Endothelial cell of umbilical vein (primary cell): ENCODE results near the gene CLIC6. TPM values are rescaled to one million over a fixed set of nuclear protein-coding genes. Genes with fewer than 3 reads are reported as not detected.

Experiments used
- BruUV-seq: library from RNA; stranded (reverse); fragments of 400-500 nt; replicated peaks from 2 replicates; lab custom pipeline; 2021; lab: Mats Ljungman, UMichigan
- CTCF ChIA-PET: fragments of 300-600, 350-600 bp; sonication (Branson Sonifier 250); formaldehyde crosslinking; loops from one replicate; lab custom pipeline; 2021; ENCODE audit warnings: antibody characterized with exemption, inconsistent platforms; lab: Charles Lee
- POLR2A ChIA-PET: fragments of 300-600, 350-600 bp; sonication (Branson Sonifier 250); formaldehyde crosslinking; loops from one replicate; lab custom pipeline; 2021; ENCODE audit warnings: antibody characterized with exemption, inconsistent platforms; lab: Charles Lee
- DNase-seq: peaks from one replicate; pipeline ENCODE4 v3.0.0-alpha.2; 2011; ENCODE audit warnings: low read depth, low spot score
- FAIRE-seq: peaks from 2 replicates; lab custom pipeline; 2011; peaks lifted over from hg19 to GRCh38; lab: Jason Lieb, UNC
- H2AFZ ChIP-seq: 2 replicates; pipeline ENCODE4 v1.6.0; 2012; ENCODE audit warnings: low read depth, low read length, control low read depth, inconsistent platforms
- H3K27ac ChIP-seq: 2 replicates; pipeline ENCODE4 v1.5.1; 2011; ENCODE audit warnings: low read depth, mild to moderate bottlenecking, control low read depth, low read length, moderate library complexity; ENCODE audit not compliant: insufficient read depth
- H3K27me3 ChIP-seq, 2 experiments: 2 replicates each; pipeline versions ENCODE4 v1.6.0 to v1.6.1; 2011; ENCODE audit warnings: low read length in 2 of 2, mixed read lengths in 1 of 2; ENCODE audit not compliant: control insufficient read depth in 2 of 2, insufficient read depth in 2 of 2
- H3K36me3 ChIP-seq, 2 experiments: 2 replicates in 1 of 2; 3 replicates in 1 of 2; pipeline ENCODE4 v1.5.1; 2011; ENCODE audit warnings: low read length in 2 of 2, mild to moderate bottlenecking in 1 of 2, moderate library complexity in 1 of 2; ENCODE audit not compliant: control insufficient read depth in 2 of 2, insufficient read depth in 2 of 2; ENCODE audit errors: extremely low read depth in 1 of 2
- H3K4me1 ChIP-seq: 3 replicates; pipeline ENCODE4 v1.5.1; 2011; ENCODE audit warnings: mild to moderate bottlenecking, low read length; ENCODE audit not compliant: control insufficient read depth, insufficient read depth; ENCODE audit errors: extremely low read depth
- H3K4me2 ChIP-seq: 2 replicates; pipeline ENCODE4 v1.6.1; 2011; ENCODE audit warnings: low read length, control low read depth, mixed read lengths; ENCODE audit not compliant: insufficient read depth
- H3K4me3 ChIP-seq, 3 experiments: fragments of 200-600 bp in 1 of 3; sonication (generic), shearing (Covaris generic) in 1 of 3; replicated peaks in 1 of 3; 2 replicates each; pipeline ENCODE4 v1.5.1; 2011 to 2016; ENCODE audit warnings: control low read depth in 3 of 3, low read length in 3 of 3, mild to moderate bottlenecking in 2 of 3, inconsistent platforms in 1 of 3, low read depth in 1 of 3, moderate library complexity in 1 of 3; ENCODE audit not compliant: insufficient read depth in 1 of 3
- H3K79me2 ChIP-seq: 2 replicates; pipeline ENCODE4 v1.6.0; 2012; ENCODE audit warnings: low read length, inconsistent platforms; ENCODE audit not compliant: control insufficient read depth, insufficient read depth
- H3K9ac ChIP-seq: replicated peaks from 2 replicates; pipeline ENCODE3; 2011; ENCODE audit warnings: low read length, control low read depth; ENCODE audit not compliant: insufficient read depth; ENCODE audit errors: extremely low read depth
- H3K9me1 ChIP-seq: replicated peaks from 3 replicates; pipeline ENCODE4 v1.6.0; 2011; ENCODE audit warnings: mild to moderate bottlenecking, low read length; ENCODE audit not compliant: control insufficient read depth, insufficient read depth; ENCODE audit errors: extremely low read depth
- H3K9me3 ChIP-seq: replicated peaks from 2 replicates; pipeline ENCODE4 v1.5.1; 2012; ENCODE audit warnings: low read length, inconsistent platforms; ENCODE audit not compliant: control insufficient read depth, insufficient read depth
- H4K20me1 ChIP-seq: replicated peaks from 2 replicates; pipeline ENCODE3; 2011; ENCODE audit warnings: mild to moderate bottlenecking, low read length; ENCODE audit not compliant: control insufficient read depth, insufficient read depth; ENCODE audit errors: extremely low read depth
- CTCF ChIP-seq, 2 donors: IDR thresholded peaks; 1 replicate in 1 of 2; 2 replicates in 1 of 2; pipeline ENCODE4 v1.5.1; 2011; ENCODE audit warnings: low read length in 2 of 2, mild to moderate bottlenecking in 2 of 2, moderate library complexity in 2 of 2, control low read depth in 1 of 2, inconsistent platforms in 1 of 2, low read depth in 1 of 2; ENCODE audit not compliant: insufficient read depth in 1 of 2; ENCODE audit errors: extremely low read depth in 1 of 2
- EZH2 ChIP-seq: IDR thresholded peaks from 2 replicates; pipeline ENCODE4 v1.6.1; 2012; ENCODE audit warnings: borderline replicate concordance, low read depth, mild to moderate bottlenecking, moderate library complexity, low read length, inconsistent platforms; ENCODE audit not compliant: severe bottlenecking
- FOS ChIP-seq: IDR thresholded peaks from 2 replicates; pipeline ENCODE4 v1.6.1; 2011; ENCODE audit warnings: mild to moderate bottlenecking, low read length, moderate library complexity, borderline replicate concordance; ENCODE audit not compliant: insufficient read depth
- GATA2 ChIP-seq: IDR thresholded peaks from 2 replicates; pipeline ENCODE4 v1.7.0; 2011; ENCODE audit warnings: low read depth, mild to moderate bottlenecking, moderate library complexity, mixed read lengths, low read length; ENCODE audit not compliant: insufficient read length, insufficient read depth
- JUN ChIP-seq: IDR thresholded peaks from 2 replicates; pipeline ENCODE4 v1.6.1; 2011; ENCODE audit warnings: borderline replicate concordance, low read depth; ENCODE audit not compliant: insufficient read length, insufficient read depth
- MYC ChIP-seq: IDR thresholded peaks from one replicate; pipeline ENCODE4 v1.6.1; 2011; ENCODE audit warnings: mild to moderate bottlenecking, low read depth, low read length
- POLR2A ChIP-seq: IDR thresholded peaks from 2 replicates; pipeline ENCODE4 v1.6.1; 2012; ENCODE audit warnings: low read depth, mild to moderate bottlenecking, control low read depth, low read length
- POLR2AphosphoS5 ChIP-seq: IDR thresholded peaks from 2 replicates; pipeline ENCODE4 v1.6.1; 2012; ENCODE audit warnings: low read depth, mild to moderate bottlenecking, control low read depth, low read length, moderate library complexity; ENCODE audit not compliant: insufficient read depth
- dilution Hi-C: fragments of 300-500 bp; cut with MboI; formaldehyde crosslinking; loops from one replicate; pipeline ENCODE4 v1.15.0; 2019; ENCODE audit warnings: low sequenced_read_pairs; ENCODE audit not compliant: extremely low pct_ligation_motif_present
- intact Hi-C: fragments of 100-400 bp; cut with micrococcal nuclease; formaldehyde crosslinking; loops from one replicate; pipeline ENCODE4 v1.10.0; 2022
- polyA plus RNA-seq, 4 experiments: library from polyadenylated mRNA; depleted of rRNA in 3 of 4; stranded (reverse) in 3 of 4; unstranded in 1 of 4; fragments of >200 nt; gene quantifications; 2 replicates each; pipeline versions ENCODE4 v1.2.1 to v1.2.3, GENCODE V29; 2011 to 2012; ENCODE audit warnings: missing spikeins in 1 of 4
- total RNA-seq: library from RNA; stranded (reverse); gene quantifications from 2 replicates; pipeline ENCODE4 v1.2.3, GENCODE V29; 2021
- TF ChIP-seq, protein P1 (sequence below): IDR thresholded peaks from 2 replicates; pipeline ENCODE4 v1.6.1; 2011; ENCODE audit not compliant: insufficient read depth, insufficient read length

CLIC6 gene
- total and polyA plus RNA-seq, 2 donors (not counting 3 experiments of a cell fraction or from before 2014, with no cell fraction given): not detected

GRCh38 chr21:34688145-34688544 lies 19.4 kb downstream of the CLIC6 start:
- POLR2A ChIA-PET: no interaction called here
- CTCF ChIA-PET: interaction anchor here (1.3 to 2.1 kb wide), 3 partner anchors 9 to 1152 kb away, joined by 3 to 5 read pairs (median 4); no protein-coding TSS in a partner anchor
- no peak for DNase-seq
- H3K9me3 ChIP-seq: no peaks in the 10 kb centered on the region
- no peak overlapping the region for H3K4me2 ChIP-seq
- intact Hi-C loops: no loop called here
- H3K9ac ChIP-seq: no peak overlapping the region
- peak in 1 of 2 donors; percentile 23 for TF ChIP-seq CTCF (IDR thresholded peaks at IDR 0.05; ENCODE audit: extremely low read depth in 1 of 2, insufficient read depth in 1 of 2, low read depth in 1 of 2, low read length in 2 of 2)
- no peak for TF ChIP-seq JUN
- no peaks in the 10 kb centered on the region for H3K4me1 ChIP-seq
- no TSS peak for BruUV-seq
- H3K4me3 ChIP-seq: no peak overlapping the region
- dilution Hi-C loops: no loop called here
- no peaks in the 10 kb centered on the region for H3K36me3 ChIP-seq
- no peaks in the 10 kb centered on the region for H4K20me1 ChIP-seq
- H3K27ac ChIP-seq: no peak overlapping the region
- no peaks in the 10 kb centered on the region for H3K9me1 ChIP-seq
- peaks cover 21 to 36% of the 10 kb centered on the region in 2 experiments for H3K27me3 ChIP-seq
- no peaks in the 10 kb centered on the region for H3K79me2 ChIP-seq
- FAIRE-seq: no peak
- no peak overlapping the region for H2AFZ ChIP-seq

DNA sequence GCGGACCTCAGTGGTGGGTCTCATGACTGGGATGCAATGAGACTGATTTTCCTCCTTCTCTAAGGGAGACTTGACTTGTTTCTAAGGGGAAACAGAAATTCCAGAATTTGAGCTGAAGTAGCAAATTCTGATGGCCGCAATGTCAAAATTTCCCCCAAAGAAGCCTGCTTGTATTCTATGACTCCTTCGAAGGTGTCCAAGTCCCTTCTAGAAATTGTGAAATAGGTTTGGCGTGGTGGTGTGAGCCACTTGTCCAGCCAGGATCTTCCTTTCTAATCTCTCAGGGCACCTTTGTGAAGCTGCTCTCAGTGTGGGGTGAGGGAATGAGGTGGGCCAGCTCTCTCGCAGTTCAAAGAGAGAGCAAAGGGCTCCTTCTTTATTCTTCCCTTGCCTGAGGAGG lies 19.9 kb downstream of the CLIC6 start:
- no TSS peak for BruUV-seq

More for the DNA sequence above, 19.9 kb downstream of the CLIC6 start:
- H3K4me1 ChIP-seq: no peaks in the 10 kb centered on the region
- dilution Hi-C loops (no loop called here), intact Hi-C loops (no loop called here)
- no peak overlapping the region for H3K9ac ChIP-seq
- no peak overlapping the region for H3K4me3 ChIP-seq
- H2AFZ ChIP-seq: no peak overlapping the region
- FAIRE-seq (no peak), DNase-seq (no peak)
- H3K4me2 ChIP-seq: no peak overlapping the region
- no peaks in the 10 kb centered on the region for H3K36me3 ChIP-seq
- ChIA-PET POLR2A (no interaction called here), CTCF (interaction anchor here (5.1 kb wide), 1 partner anchor 1151 kb away, joined by 107 read pairs; no protein-coding TSS in a partner anchor)
- H3K9me1 ChIP-seq: no peaks in the 10 kb centered on the region
- no peaks in the 10 kb centered on the region for H4K20me1 ChIP-seq
- H3K79me2 ChIP-seq: no peaks in the 10 kb centered on the region
- no peak overlapping the region for H3K27ac ChIP-seq
- TF ChIP-seq JUN (no peak), EZH2 (no peak), CTCF (IDR thresholded peaks at IDR 0.05; ENCODE audit: extremely low read depth in 1 of 2, insufficient read depth in 1 of 2, low read depth in 1 of 2, low read length in 2 of 2) (no peak), MYC (no peak), POLR2AphosphoS5 (no peak), GATA2 (no peak), POLR2A (no peak), FOS (no peak)
- TF ChIP-seq, protein P1, sequence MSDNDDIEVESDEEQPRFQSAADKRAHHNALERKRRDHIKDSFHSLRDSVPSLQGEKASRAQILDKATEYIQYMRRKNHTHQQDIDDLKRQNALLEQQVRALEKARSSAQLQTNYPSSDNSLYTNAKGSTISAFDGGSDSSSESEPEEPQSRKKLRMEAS: no peak
- H3K27me3 ChIP-seq: peaks cover 21 to 36% of the 10 kb centered on the region in 2 experiments
- H3K9me3 ChIP-seq: no peaks in the 10 kb centered on the region
